ENCODE results near the gene AFF3. TPM values are rescaled to one million over a fixed set of nuclear protein-coding genes. Genes with fewer than 3 reads are reported as not detected.
"Not testable (repeated sequence)": the region's sequence is repeated elsewhere in the genome, so short reads cannot be mapped to it uniquely, and the experiment has no call there.

The AFF3 gene
- total RNA-seq, 4 donors from 2014 or later: 9.0 to 20.2 (median 14.5) TPM

GRCh38 chr2:100161945-100162620 is 19.7 kb upstream of the AFF3 start:
- intact Hi-C loops (cut with DNase I; ENCODE audit: low total_unique reads): no loop called here
- Histone ChIP-seq H3K4me1 (no peaks in the 10 kb centered on the region), H3K36me3 (no peaks in the 10 kb centered on the region), H3K27ac (no peak overlapping the region), H3K9me3 (peaks cover 0 to 6% of the 10 kb centered on the region in 2 donors), H3K27me3 (no peaks in the 10 kb centered on the region), H3K4me3 (no peak overlapping the region)
- in situ Hi-C loops (cut with MboI; ENCODE audit: low pct_ligation_motif_present in 1 of 4, low pct_unique_long_range_greater_than_20kb in 1 of 4, low sequenced_read_pairs in 3 of 4): no loop called here
- TF ChIP-seq EP300 (IDR thresholded peaks at IDR 0.05; ENCODE audit: low read depth): no peak
- TF ChIP-seq POLR2AphosphoS5 (IDR thresholded peaks at IDR 0.05): no peak
- TF ChIP-seq POLR2A (IDR thresholded peaks at IDR 0.05): no peak
- no peak for TF ChIP-seq CTCF (IDR thresholded peaks at IDR 0.05)
- no peak for DNase-seq

GRCh38 chr2:100160396-100160795 is 18.0 kb upstream of the AFF3 start:
- intact Hi-C loops (cut with DNase I; ENCODE audit: low total_unique reads): no loop called here
- WGBS, 2 donors (ENCODE audit: low coverage in 1 of 2): 92 to 98% methylated on average over 1 of the region's 1 CpG

DNA sequence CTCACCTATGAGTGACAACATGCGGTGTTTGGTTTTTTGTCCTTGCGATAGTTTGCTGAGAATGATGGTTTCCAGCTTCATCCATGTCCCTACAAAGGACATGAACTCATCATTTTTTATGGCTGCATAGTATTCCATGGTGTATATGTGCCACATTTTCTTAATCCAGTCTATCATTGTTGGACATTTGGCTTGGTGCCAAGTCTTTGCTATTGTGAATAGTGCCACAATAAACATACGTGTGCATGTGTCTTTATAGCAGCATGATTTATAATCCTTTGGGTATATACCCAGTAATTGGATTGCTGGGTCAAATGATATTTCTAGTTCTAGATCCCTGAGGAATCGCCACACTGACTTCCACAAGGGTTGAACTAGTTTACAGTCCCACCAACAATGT is 9.4 kb upstream of the AFF3 start:
- H3K27ac ChIP-seq; DNase-seq; intact Hi-C loops (cut with DNase I; ENCODE audit: low total_unique reads); H3K4me3 ChIP-seq; H3K27me3 ChIP-seq; H3K9me3 ChIP-seq; H3K36me3 ChIP-seq; in situ Hi-C loops (cut with MboI; ENCODE audit: low pct_ligation_motif_present in 1 of 4, low pct_unique_long_range_greater_than_20kb in 1 of 4, low sequenced_read_pairs in 3 of 4); H3K4me1 ChIP-seq: not testable (repeated sequence)
- 83% methylated on average over 1 to 4 of the region's 4 CpGs for WGBS, 2 donors (ENCODE audit: low coverage in 1 of 2)

More at GRCh38 chr2:100160396-100160795, 18.0 kb upstream of the AFF3 start:
- no peak for DNase-seq
- no peaks in the 10 kb centered on the region for H3K27me3 ChIP-seq
- no peak overlapping the region for H3K4me3 ChIP-seq
- peaks cover 0 to 6% of the 10 kb centered on the region in 2 donors for H3K9me3 ChIP-seq
- in situ Hi-C loops (cut with MboI; ENCODE audit: low pct_ligation_motif_present in 1 of 4, low pct_unique_long_range_greater_than_20kb in 1 of 4, low sequenced_read_pairs in 3 of 4): no loop called here
- no peak for TF ChIP-seq EP300 (IDR thresholded peaks at IDR 0.05; ENCODE audit: low read depth)
- no peak for TF ChIP-seq POLR2A (IDR thresholded peaks at IDR 0.05)
- TF ChIP-seq CTCF (IDR thresholded peaks at IDR 0.05): no peak
- no peak overlapping the region for H3K27ac ChIP-seq
- no peaks in the 10 kb centered on the region for H3K36me3 ChIP-seq
- H3K4me1 ChIP-seq: no peaks in the 10 kb centered on the region

DNA sequence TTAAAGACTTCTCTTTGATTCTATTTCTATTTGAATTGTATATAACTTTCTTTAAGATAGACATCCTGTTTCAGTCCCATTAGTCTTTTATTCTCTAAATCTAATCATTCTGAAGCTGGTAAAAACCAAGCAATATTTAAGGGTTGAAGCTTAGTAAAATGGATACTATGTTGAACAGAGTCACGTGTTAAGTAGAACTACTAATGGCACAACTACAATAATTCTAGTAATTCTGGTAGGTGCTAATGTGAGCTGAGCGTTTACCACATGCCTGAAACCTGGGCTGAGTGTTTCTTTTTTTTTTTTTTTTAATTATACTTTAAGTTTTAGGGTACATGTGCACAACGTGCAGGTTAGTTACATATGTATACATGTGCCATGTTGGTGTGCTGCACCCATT is 8.9 kb upstream of the AFF3 start:
- 71 to 82% methylated on average over 3 of the region's 3 CpGs for WGBS, 2 donors (ENCODE audit: low coverage in 1 of 2)
- TF ChIP-seq EP300 (IDR thresholded peaks at IDR 0.05; ENCODE audit: low read depth) (no peak), POLR2AphosphoS5 (IDR thresholded peaks at IDR 0.05) (no peak), POLR2A (IDR thresholded peaks at IDR 0.05) (no peak), CTCF (IDR thresholded peaks at IDR 0.05) (no peak)
- Histone ChIP-seq H3K4me3 (no peak overlapping the region), H3K4me1 (no peaks in the 10 kb centered on the region), H3K27ac (no peak overlapping the region), H3K36me3 (no peaks in the 10 kb centered on the region), H3K27me3 (no peaks in the 10 kb centered on the region), H3K9me3 (no peaks in the 10 kb centered on the region)
- no peak for DNase-seq
- in situ Hi-C loops (cut with MboI; ENCODE audit: low pct_ligation_motif_present in 1 of 4, low pct_unique_long_range_greater_than_20kb in 1 of 4, low sequenced_read_pairs in 3 of 4) (no loop called here), intact Hi-C loops (cut with DNase I; ENCODE audit: low total_unique reads) (no loop called here)

DNA sequence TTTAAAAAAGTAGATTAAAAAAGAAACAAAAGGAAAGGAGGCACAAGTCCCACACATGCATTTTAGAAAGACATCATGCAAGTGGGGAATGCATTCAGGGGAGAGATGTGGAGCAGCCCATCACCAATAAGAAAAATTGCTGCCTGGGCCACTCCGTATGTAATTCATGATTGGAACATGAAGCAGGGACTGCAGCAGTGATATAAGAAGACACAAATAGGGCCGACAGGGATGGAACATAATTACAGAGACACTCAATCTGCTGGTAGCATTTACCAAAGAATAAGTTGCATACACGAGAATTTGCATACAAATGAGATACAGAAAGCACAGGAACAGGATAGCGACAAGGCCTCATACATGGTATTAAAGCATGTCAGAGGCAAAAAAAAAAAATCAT is 6.5 kb upstream of the AFF3 start:
- intact Hi-C loops (cut with DNase I; ENCODE audit: low total_unique reads) (no loop called here), in situ Hi-C loops (cut with MboI; ENCODE audit: low pct_ligation_motif_present in 1 of 4, low pct_unique_long_range_greater_than_20kb in 1 of 4, low sequenced_read_pairs in 3 of 4) (no loop called here)

More for the DNA sequence above, 6.5 kb upstream of the AFF3 start:
- DNase-seq: no peak
- Histone ChIP-seq H3K9me3 (no peaks in the 10 kb centered on the region), H3K4me3 (no peak overlapping the region), H3K4me1 (no peaks in the 10 kb centered on the region), H3K27ac (no peak overlapping the region), H3K27me3 (no peaks in the 10 kb centered on the region), H3K36me3 (no peaks in the 10 kb centered on the region)
- TF ChIP-seq EP300 (IDR thresholded peaks at IDR 0.05; ENCODE audit: low read depth): no peak
- no peak for TF ChIP-seq CTCF (IDR thresholded peaks at IDR 0.05)
- 76 to 85% methylated on average over 4 of the region's 4 CpGs for WGBS, 2 donors (ENCODE audit: low coverage in 1 of 2)
